Activated CD8-positive, alpha-beta T cell treated with anti-CD3 and anti-CD28 coated beads for 36 hours (primary cell): ENCODE results near the gene IL1RAPL2. TPM values are rescaled to one million over a fixed set of nuclear protein-coding genes. Genes with fewer than 3 reads are reported as not detected.

Experiments
- ATAC-seq: fragments of 200-7000 bp; cut with Tn5 transposase; one replicate; pipeline ENCODE4 v1.10.0; 2021; ENCODE audit warnings: mild to moderate bottlenecking, moderate library complexity
- CTCF ChIA-PET: fragments of 350-600 bp; sonication (Branson Sonifier 250); formaldehyde crosslinking; loops from one replicate; lab custom pipeline; 2021; ENCODE audit warnings: antibody characterized with exemption; lab: Charles Lee
- POLR2A ChIA-PET: fragments of 350-600 bp; sonication (Branson Sonifier 250); formaldehyde crosslinking; loops from one replicate; lab custom pipeline; 2021; ENCODE audit warnings: antibody characterized with exemption; lab: Charles Lee
- DNase-seq: peaks from one replicate; pipeline ENCODE4 v3.0.0-alpha.2; 2020
- H3K27ac Mint-ChIP-seq: one replicate; pipeline ENCODE4 v1.8.0; 2021; ENCODE audit warnings: mild to moderate bottlenecking, mixed read lengths
- H3K27me3 Mint-ChIP-seq: one replicate; pipeline ENCODE4 v1.8.0; 2021; ENCODE audit warnings: mixed read lengths
- H3K36me3 Mint-ChIP-seq: one replicate; pipeline ENCODE4 v1.8.0; 2021; ENCODE audit warnings: low read depth, mixed read lengths
- H3K4me1 Mint-ChIP-seq: one replicate; pipeline ENCODE4 v1.8.0; 2021; ENCODE audit warnings: low read depth, mixed read lengths
- H3K4me3 Mint-ChIP-seq: one replicate; pipeline ENCODE4 v1.8.0; 2021; ENCODE audit warnings: mild to moderate bottlenecking, moderate library complexity, mixed read lengths
- H3K9me3 Mint-ChIP-seq: one replicate; pipeline ENCODE4 v1.8.0; 2021; ENCODE audit warnings: mixed read lengths
- CTCF ChIP-seq: fragments of 200-600 bp; IDR thresholded peaks from one replicate; pipeline ENCODE4 v1.8.0; 2022; ENCODE audit warnings: antibody characterized with exemption, mild to moderate bottlenecking
- intact Hi-C: fragments of 100-400 bp; cut with micrococcal nuclease; formaldehyde crosslinking; loops from one replicate; pipeline ENCODE4 v1.10.0; 2022
- total RNA-seq, 2 experiments: library from RNA; stranded (reverse); gene quantifications; one replicate each; pipeline ENCODE4 v1.2.3, GENCODE V29; 2021

Gene IL1RAPL2
- total RNA-seq, 2 experiments from 2014 or later = not detected

- Mint-ChIP-seq H3K4me3 (no peak overlapping the region), H3K4me1 (no peaks in the 10 kb centered on the region), H3K36me3 (no peaks in the 10 kb centered on the region), H3K9me3 (no peaks in the 10 kb centered on the region), H3K27ac (no peak overlapping the region), H3K27me3 (no peaks in the 10 kb centered on the region)
- DNase-seq = no peak
- intact Hi-C loops = no loop called here
- ATAC-seq = no peak
- ChIA-PET CTCF (no interaction called here), POLR2A (no interaction called here)
- TF ChIP-seq CTCF = no peak
These were observed 1132.2 kb downstream of the IL1RAPL2 start for GRCh38 chrX:105697984-105698781.

- ATAC-seq = no peak
- CTCF ChIA-PET = no interaction called here
- no peaks in the 10 kb centered on the region for H3K27me3 Mint-ChIP-seq
- no peak for DNase-seq
- intact Hi-C loops = no loop called here
- H3K27ac Mint-ChIP-seq = no peak overlapping the region
- H3K4me1 Mint-ChIP-seq = no peaks in the 10 kb centered on the region
- H3K36me3 Mint-ChIP-seq = no peaks in the 10 kb centered on the region
- no peak overlapping the region for H3K4me3 Mint-ChIP-seq
- POLR2A ChIA-PET = no interaction called here
- TF ChIP-seq CTCF = no peak
- H3K9me3 Mint-ChIP-seq = no peaks in the 10 kb centered on the region
These were observed 1134.3 kb downstream of the IL1RAPL2 start for GRCh38 chrX:105700331-105700730.

GRCh38 chrX:105701310-105702052 lies 1135.5 kb downstream of the IL1RAPL2 start:
- intact Hi-C loops = no loop called here
- CTCF ChIA-PET = no interaction called here
- Mint-ChIP-seq H3K4me1 (no peaks in the 10 kb centered on the region), H3K4me3 (no peak overlapping the region), H3K9me3 (no peaks in the 10 kb centered on the region), H3K27me3 (no peaks in the 10 kb centered on the region), H3K36me3 (no peaks in the 10 kb centered on the region), H3K27ac (no peak overlapping the region)
- ATAC-seq = no peak
- DNase-seq = no peak
- POLR2A ChIA-PET = no interaction called here
- TF ChIP-seq CTCF = no peak

GRCh38 chrX:105703876-105704275 lies 1137.9 kb downstream of the IL1RAPL2 start:
- TF ChIP-seq CTCF = no peak

GRCh38 chrX:105706041-105706440 lies 1140.0 kb downstream of the IL1RAPL2 start:
- POLR2A ChIA-PET = no interaction called here
- CTCF ChIA-PET = no interaction called here
- ATAC-seq (no peak), DNase-seq (no peak)
- H3K36me3 Mint-ChIP-seq = no peaks in the 10 kb centered on the region
- H3K4me3 Mint-ChIP-seq = no peak overlapping the region
- H3K4me1 Mint-ChIP-seq = no peaks in the 10 kb centered on the region
- no peaks in the 10 kb centered on the region for H3K9me3 Mint-ChIP-seq
- TF ChIP-seq CTCF = no peak
- H3K27ac Mint-ChIP-seq = no peak overlapping the region
- intact Hi-C loops = no loop called here
- no peaks in the 10 kb centered on the region for H3K27me3 Mint-ChIP-seq

More at GRCh38 chrX:105703876-105704275, 1137.9 kb downstream of the IL1RAPL2 start:
- no peaks in the 10 kb centered on the region for H3K36me3 Mint-ChIP-seq
- no peak for DNase-seq
- ChIA-PET CTCF (no interaction called here), POLR2A (no interaction called here)
- H3K4me3 Mint-ChIP-seq = no peak overlapping the region
- no peaks in the 10 kb centered on the region for H3K9me3 Mint-ChIP-seq
- no peak for ATAC-seq
- no peak overlapping the region for H3K27ac Mint-ChIP-seq
- H3K4me1 Mint-ChIP-seq = no peaks in the 10 kb centered on the region
- intact Hi-C loops = no loop called here
- no peaks in the 10 kb centered on the region for H3K27me3 Mint-ChIP-seq
